Right kidney (tissue), 1 donor: ENCODE data around the gene SPATA13.

Experiments used
- DNase-seq: peaks from one replicate; pipeline ENCODE4 v3.0.0-alpha.2; 2016

SPATA13 gene

DNA sequence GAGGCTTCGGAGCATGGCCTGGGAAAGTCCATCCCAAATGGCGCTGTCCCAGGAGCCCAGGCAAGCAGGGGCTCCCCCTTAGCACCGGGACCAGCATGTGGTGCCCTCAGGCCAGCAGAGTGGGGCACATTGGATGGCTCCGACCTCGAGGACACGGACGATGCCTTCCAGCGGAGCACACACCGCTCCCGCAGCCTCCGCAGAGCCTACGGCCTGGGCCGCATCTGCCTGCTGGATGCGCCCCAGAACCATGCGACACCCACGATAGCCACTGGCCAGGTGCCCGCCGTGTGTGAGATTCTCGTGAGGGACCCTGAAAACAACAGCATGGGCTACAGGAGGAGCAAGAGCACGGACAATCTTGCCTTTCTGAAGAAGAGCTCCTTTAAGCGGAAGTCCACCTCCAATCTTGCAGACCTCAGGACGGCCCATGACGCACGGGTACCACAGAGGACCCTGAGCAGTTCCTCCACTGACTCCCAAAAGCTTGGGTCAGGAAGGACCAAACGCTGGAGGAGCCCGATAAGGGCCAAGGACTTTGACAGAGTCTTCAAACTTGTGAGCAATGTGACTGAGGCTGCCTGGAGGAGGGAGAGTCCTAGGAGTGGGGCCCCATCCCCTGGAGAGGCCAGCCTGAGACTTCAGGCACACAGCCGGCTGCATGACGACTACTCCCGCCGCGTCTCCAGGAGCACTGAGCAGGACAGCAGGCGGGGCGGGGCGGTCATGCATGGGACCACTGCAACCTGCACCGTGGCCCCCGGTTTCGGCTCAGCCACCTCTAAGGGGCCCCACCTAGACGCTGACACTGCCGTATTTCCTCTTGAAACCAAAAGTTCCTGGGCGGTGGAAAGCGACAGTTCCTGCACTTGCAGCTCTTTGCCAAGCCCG is 63.1 kb downstream of the SPATA13 start:
- no peak for DNase-seq

DNA sequence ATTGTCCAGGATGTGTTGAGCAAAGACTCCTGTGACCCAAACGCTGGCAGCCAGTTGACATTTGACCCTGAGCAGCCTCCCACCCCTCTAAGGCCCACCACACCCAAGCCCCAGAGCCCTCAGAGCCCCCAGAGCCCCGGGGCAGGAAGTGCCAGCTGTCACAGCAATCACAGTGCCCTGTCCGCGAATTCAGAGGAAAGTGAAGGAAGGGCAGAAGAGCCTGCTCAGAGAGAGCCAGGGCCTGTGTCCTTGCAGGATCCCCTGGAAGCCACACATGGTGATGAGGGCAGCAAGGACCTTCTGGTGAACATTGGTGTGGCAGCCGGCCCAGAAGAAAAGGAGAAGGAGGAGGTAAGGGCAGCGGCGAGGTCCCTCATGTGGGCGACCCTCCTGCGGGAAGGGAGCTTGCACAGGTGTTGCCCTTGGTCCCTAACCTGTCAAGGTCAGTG is 63.7 kb downstream of the SPATA13 start:
- DNase-seq = no peak

DNA sequence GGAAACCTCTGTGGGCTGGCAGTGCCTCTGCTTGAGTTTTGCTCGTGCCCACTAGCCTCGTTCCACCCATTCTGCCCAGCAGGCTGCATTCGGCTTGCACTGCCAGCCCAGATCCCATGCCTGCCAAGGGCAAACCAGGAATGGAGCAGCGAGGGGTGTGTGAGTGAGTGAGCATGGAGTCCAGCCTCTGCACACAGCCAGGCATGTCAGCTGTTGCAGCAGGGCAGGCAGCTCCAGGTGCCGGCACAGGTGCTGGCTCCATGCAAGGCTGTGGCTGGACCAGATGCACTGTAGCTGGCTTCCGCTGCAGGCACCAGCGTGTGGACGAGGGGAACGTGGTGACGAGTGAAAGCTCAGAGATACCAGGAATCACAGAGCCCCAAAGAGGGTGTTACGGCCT is 64.5 kb downstream of the SPATA13 start:
- DNase-seq = no peak

DNA sequence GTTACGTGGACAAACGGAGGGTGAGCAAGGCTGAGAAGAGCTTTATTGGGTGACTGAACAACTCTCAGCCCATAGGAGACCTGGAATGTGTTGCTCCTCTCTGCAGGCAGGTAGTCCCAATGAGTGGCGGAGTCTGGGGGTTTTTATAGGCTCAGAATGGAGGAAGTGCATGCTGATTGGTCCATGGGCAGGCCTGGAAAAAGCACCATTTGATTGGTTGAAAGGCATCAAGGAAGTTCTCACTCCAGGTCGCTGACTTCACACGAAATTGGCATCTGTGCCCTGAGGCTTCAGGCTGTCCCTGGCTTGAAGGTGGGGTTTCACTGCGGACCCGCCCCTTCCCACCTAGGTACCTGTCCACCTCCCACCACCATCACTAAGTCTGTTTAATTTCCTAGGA is 65.4 kb downstream of the SPATA13 start:
- DNase-seq = no peak

- DNase-seq = no peak
Measured at GRCh38 chr13:24226762-24227161, 66.2 kb downstream of the SPATA13 start.

- DNase-seq = no peak
Measured at GRCh38 chr13:24228852-24229458, 68.4 kb downstream of the SPATA13 start.

- DNase-seq = no peak
Measured at GRCh38 chr13:24230428-24231072, 70.0 kb downstream of the SPATA13 start.

DNA sequence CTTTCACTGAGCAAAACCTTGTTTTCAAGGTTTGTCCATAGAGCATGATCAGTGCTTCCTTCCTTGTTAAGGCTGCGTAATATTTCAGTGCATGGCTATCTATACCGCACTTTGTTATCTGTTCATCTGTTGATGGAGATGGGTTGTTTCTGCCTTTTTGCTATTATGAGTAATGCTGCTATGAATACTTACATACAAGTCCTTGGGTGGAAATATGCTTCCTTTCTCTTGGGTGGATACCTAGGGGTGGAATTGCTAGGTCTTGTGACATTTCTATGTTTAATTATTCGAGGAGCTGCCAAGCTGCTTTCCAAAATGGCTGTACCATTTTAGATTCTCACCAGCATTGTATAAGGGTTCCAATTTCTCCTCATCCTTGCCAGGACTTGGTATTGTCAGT is 70.9 kb downstream of the SPATA13 start:
- DNase-seq = no peak

DNA sequence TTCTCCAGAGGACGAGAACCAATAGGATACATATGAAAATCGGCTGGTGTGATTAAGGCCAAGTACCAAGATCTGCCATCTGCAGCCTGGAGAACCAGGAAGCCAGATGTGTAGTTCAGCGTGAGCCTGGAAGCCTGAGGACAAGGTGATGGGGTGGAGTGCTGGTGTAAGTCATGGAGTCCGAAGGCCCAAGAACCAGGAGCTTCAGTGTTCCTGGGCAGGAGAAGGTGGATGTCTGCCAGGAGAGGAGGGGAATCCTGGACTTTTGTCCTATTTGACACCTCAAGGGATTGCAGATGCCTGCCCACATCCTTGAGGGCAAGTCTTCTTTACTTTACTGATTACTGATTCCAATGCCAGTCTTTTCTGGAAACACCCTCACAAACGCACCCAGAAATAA is 71.5 kb downstream of the SPATA13 start:
- DNase-seq = no peak

DNA sequence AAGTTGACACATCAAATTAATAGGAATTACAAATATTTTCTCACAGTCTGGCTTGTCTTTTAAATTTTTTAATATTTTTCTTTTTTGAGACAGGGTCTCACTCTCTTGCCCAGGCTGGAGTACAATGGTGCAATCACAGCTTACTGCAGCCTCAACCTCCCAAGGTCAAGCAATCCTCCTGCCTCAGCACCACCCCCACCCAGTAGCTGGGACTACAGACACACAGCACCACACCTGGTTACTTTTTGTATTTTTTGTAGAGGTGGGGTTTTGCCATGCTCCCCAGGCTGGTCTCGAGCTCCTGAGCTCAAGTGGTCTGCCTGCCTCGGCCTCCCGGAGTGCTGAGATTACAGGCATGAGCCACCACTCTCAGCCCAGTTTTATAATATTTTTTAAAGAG is 72.0 kb downstream of the SPATA13 start:
- DNase-seq = no peak

DNA sequence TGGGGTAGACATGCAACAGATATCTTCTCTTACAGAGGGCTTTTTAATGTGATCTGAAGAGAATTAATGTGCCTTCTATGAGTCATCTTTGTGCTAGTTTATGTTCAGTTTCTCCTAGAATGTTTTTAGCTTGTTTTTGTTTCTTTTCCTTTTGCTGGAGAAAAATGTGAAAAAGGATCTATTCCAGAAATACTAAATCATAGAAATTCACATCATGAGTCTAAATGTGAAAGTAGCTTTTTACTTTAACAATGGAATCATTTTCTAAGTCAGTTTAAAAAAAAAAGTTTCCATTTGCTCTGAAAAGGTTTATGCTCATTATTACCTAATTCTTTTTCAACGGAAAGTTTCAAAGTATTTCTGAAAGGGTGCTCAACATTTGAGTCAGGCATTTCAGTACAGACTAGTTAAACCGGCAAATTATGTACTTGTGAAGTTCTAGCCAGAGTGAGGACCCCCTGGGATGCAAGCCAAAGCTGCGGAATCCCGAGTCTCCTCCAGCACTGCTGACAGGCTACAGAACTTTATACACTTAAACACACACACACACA is 72.9 kb downstream of the SPATA13 start:
- no peak for DNase-seq

- DNase-seq = no peak
Measured at GRCh38 chr13:24234200-24234915, 73.8 kb downstream of the SPATA13 start.

DNA sequence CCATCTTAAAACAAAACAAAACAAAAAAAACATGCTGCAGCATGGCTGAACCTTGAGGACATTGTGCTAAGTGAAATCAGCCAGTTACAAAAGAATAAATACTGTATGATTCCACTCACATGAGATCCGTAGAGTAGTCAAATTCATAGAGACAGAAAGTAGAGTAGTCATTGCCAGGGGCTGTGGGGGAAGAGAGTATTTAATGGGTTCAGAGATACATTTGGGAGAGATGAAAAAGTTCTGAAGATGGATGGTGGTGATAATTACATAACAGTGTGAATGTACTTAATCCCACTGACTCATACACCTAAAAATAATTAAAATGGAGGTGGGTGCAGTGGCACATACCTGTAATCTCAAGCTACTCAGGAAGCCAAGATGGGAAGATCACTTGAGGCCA is 76.8 kb downstream of the SPATA13 start:
- DNase-seq = no peak

- no peak for DNase-seq
Measured at GRCh38 chr13:24241336-24241735, 80.8 kb downstream of the SPATA13 start.

- no peak for DNase-seq
Measured at GRCh38 chr13:24242100-24242499, 81.6 kb downstream of the SPATA13 start.

DNA sequence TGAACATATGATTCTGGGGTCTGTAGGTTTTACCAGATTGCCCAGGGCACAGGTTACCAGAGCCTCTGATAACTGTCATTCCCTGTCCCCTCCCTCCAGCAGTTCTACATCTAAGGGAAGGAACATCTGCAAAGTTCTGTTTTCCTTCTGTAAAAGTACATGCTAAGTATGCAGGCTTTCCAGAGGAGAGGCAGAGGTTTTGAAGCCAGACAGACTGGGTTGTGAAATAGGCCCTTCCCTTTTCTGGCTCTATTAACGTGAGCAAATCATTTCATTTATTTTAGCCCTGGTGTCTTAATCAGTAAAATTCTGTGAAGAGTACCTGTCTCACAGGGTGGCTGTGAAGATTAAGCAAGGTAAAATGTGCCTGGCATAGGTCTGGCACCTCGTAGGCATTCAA is 82.8 kb downstream of the SPATA13 start:
- DNase-seq = no peak

DNA sequence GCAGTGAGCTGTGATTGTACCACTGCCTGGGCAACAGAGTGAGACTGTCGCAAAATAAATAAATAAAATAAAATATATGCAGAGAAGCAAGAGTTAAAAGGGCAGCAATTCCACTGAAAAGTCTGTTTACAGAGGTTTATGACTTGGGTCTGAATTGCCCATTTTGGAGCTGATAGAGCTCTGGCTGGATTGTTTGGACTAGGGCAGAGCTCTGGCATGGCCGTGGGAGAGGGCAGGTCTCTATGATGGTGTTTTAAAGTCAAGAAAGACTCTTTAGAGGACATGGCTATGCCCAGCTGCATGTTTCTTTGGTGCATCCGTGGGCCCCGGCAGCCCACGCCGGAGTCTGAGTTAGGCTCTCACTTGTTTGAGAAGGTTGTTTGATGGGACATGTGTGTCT is 84.3 kb downstream of the SPATA13 start:
- no peak for DNase-seq

DNA sequence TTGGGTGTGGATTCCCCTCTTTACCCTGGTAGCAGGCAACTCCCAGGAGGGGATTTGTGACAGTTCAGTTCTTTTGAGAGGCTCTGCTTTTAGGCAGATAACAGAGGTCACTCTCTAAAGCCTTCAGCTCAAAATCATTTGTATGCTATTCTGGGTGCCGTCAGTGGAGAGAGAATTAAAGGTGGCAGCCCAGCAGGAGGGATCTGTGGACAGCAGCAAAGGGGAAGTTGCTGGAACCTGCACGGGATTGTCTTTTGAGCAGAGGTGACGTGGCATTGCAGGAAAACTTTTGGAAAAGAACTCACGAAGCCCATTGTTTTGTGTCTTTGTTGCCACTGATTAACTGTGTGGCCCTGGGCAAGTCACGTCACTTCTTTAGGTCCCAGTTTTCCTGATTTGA is 86.5 kb downstream of the SPATA13 start:
- no peak for DNase-seq

DNA sequence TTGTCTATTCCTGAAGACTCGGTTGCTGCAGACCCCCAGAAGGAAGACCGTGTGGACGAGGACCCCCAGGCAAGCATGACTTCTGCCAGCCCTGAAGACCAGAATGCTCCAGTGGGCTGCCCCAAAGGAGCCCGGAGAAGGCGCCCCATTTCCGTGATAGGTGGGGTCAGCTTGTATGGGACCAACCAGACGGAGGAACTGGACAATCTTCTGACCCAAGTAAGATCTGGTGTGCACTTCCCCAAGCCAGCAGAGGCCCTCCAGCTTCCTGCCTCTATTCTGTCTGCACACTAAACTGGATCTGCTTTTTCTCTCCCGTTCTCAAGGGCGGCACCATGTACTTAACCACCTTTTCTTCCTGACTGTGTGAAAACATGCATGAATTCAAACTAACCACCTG is 89.1 kb downstream of the SPATA13 start:
- DNase-seq = no peak

DNA sequence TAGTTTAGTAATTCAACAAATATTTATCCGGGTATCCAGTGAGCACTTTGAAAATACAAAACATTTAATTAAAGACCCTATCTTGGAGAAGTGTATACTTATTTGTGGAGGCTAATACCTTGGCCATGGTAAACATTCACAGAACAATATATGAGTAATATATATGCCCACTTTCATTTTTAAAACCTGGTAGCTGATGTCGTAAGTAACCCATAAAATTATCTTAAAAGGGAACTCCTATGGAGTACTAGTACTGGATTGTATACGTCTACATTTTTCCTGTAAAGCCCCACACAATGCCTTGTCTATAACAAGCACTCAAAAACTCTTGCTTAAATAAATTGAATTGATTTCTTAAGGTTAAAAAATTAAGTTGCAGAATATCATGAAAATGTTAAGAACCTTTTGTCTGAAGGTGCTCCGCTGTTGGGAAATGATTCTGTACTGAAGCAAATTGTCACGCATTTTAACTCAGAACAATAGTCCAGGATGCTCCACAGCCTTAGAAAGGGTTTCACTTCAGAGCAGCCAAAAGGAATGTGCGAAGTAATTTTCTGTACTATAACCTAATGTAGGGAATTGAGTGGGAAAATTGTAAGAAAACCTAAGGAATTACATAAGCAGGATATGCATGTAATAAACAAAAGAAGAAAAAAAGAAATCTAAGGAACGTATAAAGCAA is 90.0 kb downstream of the SPATA13 start:
- no peak for DNase-seq

- no peak for DNase-seq
Measured at GRCh38 chr13:24251525-24251924, 91.0 kb downstream of the SPATA13 start.

GRCh38 chr13:24252136-24252535 is 91.6 kb downstream of the SPATA13 start:
- no peak for DNase-seq
